HG03354 (cell line): ENCODE measurements around the gene CIITA.

Experiments used
- ATAC-seq: cut with Tn5 transposase; IDR thresholded peaks from one replicate; pipeline ENCODE4 v1.9.1; 2021; ENCODE audit warnings: mild to moderate bottlenecking; ENCODE audit not compliant: unreplicated experiment, poor library complexity, severe bottlenecking

Gene CIITA

DNA sequence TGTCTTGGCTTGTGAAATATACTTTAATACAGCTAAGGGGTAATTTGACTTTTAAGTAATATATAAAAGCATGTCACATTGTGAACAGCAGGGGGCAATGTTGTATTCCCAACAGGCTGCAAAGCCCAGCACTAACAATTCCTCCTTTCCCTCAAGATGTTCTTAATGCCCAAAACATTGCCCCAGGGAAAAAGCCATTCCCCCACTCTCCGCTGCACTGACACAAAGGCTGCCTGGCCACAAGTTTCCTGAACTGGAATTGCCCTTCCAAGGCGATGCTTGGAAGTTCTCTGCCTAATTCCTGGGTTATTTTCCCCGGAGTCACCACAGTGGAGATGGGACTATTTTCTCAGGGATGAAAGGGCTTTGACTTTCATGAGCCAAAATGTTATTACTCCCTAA, 94.6 kb downstream of the CIITA start:
- no peak for ATAC-seq

DNA sequence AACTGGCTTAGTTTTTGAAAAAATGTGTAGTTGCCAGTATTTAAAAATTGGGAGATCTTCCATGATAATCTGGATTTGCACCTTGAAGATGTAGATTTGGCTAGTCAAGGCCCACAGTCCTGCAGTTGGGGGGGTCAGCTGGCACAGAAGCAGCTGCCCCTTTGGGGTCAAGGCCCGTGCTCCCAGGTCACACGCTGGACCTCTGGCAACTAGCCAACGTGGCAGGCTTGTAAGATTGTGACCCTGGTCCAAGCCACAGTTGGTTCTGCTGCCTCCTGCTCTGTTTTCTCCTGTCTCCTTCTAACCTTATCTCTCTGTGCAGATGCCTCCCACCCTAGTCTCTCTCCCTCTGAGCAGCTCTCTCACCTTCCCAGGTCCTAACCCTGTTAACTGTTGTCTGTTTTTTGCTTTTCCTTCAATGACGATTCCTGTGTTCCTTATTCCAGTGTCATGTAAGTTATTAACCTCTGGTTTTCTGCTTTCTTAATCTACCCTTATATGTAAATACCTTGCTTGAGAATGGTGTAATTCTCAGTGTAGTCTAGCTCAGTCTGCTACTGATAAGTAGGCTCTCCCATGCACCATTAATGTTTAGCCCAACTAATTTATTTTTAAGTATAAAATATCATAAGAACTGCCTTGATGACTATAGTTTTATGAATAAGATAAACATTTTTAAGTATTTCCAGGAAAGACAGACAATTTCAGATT, 95.3 kb downstream of the CIITA start:
- no peak for ATAC-seq

DNA sequence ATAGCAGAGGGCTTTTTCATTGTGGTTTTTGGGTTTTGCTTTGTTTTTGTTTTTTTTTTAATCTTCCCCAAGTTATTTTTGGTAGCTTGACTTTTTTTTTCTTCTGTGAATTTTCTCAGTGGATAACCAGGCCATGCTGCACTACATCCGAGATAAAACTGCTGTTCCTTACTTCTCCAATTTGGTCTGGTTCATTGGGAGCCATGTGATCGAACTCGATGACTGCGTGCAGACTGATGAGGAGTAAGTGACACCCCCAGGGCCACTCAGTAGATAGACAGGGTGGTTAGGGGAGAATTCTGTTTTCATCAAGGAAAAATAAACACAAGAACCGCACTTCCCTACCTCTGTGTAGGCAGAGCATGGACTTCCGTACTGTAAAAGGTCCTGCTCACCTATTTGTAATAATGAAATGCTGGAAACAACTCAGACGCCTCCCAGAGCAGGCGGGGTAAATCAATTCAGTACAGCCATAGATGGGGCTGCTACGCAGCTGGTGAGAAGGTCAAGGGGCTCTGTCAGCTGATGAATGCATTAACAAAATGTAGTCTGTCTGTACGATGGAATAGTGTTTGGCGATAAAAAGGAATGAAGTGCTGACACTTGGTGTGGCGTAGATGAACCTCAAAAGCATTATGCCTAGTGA, 95.9 kb downstream of the CIITA start:
- no peak for ATAC-seq

DNA sequence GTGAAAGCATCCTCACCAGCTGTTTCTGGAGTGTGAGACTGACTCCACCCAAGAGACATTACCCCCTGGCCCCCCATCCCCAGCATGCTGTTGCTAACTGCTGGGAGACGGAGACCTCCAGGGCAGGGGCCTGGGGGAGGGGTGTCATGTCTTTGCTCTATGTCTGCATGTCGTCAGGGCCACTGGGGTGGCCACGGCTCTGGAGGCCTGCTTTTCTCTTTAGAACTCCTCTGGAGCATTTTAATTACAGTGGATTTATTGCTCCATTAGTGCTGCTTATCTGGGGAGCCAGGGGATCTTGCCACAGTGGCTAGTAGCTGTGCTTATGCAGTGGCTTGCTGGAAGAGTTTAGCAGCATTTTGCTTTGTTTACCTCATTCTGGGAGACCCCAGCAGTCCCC, 99.6 kb downstream of the CIITA start:
- ATAC-seq, result no peak

DNA sequence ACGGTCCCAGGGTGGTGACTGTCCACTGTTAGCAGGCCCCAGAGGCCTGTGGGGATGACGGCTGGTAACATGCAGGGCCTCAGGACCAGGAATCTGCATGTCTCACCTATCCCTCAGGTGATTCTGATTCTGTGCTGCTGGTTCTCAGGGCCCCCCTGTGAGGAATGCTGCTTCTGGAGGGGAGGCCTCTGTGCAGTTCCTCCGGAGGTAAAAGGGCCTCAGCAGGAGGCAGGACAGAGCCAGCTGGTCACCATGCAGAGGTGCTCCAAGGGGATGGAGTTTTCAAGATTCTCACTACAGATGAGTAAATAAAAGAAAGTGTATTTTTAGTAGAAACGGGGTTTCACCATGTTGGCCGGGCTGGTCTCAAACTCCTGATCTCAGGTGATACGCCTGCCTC, 101.1 kb downstream of the CIITA start:
- ATAC-seq, result no peak

DNA sequence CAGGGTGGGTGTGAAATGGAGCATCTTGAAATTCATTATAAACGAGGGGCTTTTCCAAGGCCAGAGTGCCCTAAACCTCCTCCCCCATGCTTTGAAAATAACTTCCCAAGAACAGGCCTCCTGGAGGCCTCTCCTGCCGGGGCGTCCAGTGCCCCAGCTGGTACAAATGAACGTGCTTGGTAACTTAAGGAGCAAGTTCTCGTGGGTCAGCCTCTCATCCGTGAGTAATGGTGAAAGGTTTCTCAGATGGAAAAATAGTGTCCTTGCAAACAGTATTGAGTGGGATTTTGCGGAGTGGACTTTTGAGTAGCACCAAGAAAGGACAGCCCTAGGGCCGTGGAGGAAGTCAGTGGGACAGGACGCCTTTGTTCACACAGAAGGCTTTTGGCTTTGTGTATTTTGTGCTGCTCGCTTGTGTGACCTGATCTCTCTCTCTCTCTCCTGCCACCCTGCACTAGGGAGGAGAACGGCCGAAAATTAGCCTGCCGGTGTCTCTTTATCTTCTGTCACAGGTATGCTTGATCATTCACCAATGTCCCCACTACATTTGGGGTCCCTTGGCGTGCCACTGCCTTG, 102.0 kb downstream of the CIITA start:
- no peak for ATAC-seq

DNA sequence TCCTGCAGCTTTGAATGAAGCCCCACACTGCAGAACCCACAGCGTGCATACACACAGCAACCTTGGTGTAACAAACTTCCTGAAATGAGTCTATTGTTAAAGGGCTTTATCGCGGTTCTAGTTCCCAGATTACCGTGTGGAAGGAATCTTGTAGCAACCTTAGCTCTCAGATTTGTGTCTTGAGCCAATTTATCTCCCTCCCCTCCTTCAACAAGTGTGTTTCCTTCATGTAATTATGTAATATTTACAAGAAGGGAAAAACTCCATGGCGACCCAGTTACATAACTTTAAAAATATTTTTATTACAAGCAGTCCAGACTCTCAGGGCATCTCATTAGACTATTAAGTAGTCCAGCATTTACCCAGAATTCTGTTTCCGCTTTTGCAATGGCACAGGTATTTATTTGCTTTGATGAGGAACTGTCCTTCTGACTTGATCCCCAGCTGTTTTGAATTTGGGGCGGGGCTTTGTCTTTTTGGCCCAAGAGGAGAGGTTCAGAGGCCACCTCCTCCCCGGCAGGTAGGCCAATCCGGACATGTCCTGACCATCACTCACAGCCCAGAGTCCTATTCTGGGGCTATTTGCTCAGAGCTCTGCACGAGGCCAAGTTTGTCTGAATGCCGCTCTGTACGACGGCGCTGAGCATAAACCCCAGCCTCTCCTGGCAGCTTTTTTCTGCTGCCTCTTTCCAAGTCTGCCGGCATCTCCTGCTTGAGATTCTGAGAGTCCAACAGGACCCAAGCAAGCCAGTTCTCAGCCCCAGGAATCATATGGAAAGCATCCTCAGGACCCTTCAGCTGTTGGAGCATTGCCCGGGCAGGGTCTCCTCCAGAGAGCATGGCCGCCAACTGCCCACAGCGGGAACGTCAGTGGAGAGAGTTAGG, 103.0 kb downstream of the CIITA start:
- no peak for ATAC-seq

DNA sequence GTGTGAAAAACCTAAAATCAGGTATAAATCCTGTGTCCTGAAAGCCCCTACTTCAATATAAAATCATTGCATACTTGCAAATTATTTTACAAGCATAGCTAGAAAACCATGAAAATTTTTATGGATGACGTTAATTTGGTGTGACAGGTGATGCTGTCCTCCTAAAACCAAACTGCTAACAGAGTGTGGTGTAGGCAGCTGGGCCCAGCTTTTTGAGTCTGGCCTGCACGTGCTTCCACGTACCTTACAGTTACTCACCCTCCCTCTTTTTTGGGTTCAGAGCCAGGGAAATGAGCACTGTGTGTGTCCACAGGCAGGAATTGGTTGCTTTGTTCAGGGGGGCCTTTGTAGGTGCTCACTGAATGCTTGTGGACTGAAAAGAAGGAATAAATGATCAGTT, 103.8 kb downstream of the CIITA start:
- ATAC-seq, result no peak

DNA sequence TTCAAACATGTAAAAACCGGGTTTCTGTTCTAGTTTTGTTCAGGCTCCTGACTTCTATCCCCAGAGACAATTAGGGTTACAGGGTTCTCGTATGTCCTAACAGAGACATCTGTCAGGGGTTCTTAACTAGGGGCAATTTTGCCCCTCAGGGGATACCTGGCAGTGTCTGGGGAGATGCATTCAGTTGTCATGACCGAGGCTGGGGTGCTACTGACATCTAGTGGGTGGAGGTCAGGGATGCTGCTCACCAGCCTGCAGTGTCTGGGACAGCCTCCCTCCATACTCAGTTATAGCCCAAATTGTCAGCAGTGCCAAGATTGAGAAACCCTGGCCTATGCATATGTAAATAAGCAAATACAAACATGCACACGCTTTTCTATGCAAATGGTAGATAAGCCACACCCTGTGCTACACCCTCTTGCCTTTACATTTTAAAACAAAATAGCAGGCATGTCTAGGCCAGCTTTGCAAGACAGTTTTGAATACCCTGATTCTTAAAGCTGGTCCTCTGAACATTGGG, 104.8 kb downstream of the CIITA start:
- ATAC-seq, result peak; percentile 74

DNA sequence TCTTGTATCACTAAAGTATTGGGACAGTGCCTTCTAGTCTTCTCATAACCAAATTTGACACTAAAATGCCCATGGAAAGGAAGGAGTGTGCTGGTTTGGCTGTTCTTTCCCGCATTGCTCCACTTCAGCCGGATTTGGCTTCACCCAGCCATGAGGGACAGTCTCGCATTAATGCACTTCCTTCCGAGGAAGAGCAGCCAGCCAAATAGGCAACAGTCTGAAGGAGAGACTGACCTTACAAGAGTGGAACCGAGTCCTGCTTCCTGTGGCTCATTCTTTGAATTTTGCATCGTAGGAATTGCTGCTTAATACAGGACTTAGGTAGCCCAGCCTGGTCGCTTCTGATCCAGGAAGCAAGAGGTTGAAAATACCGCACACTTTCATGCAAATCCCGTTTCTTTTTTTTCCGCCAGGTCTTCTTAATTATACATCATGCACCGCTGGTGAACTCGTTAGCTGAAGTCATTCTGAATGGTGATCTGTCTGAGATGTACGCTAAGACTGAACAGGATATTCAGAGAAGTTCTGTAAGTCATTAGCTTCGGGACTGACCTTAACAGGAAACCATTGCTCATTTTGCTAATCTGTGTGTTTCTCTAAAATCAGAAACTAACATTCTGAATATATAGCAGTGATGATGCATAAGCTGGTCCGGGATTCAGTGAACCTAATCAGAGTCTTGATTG, 105.6 kb downstream of the CIITA start:
- ATAC-seq, result peak; percentile 57

DNA sequence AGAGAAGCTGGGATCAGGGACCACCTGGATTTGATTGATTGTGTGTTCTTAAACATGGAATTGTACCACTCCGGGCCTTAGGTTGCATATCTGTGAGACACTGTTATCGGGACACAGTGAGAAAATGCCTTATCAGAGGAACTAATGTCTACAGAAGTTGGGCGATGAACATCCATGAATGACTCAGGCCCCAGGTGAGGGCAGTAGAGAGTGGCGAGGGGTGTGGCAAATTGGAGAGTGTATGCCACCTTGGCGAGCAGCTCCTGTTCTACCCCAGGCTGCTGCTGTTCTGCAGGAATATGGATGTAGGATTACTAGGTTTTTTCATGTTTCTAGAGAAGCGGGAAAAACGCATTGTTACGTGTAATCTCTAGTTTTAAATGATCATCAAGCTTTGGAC, 106.2 kb downstream of the CIITA start:
- ATAC-seq, result no peak

DNA sequence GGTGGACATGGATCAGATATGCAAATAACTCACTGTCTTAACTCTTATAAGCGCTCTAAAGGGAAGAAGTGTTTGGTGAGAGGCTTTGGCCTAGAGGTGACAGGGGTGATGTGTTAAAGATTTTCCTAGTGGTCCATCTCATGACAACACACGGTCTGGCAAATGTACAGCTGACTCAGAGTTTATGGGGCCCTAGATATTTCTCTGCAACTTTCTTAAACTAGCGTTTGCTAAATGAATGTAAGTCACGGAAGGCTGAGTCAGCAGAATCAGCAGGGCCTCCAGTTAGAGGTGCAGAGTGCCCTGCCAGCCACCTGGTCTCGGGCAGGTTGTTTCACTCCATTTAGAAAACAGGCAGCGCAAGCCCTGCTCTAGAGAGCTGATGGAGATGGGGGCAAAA, 107.5 kb downstream of the CIITA start:
- ATAC-seq, result no peak
